GM12878 (cell line): ENCODE data around the gene SLC24A3. TPM values are rescaled to one million over a fixed set of nuclear protein-coding genes. Genes with fewer than 3 reads are reported as not detected.

ENCODE experiments used
- ATAC-seq: fragments of 200-7000 bp; cut with Tn5 transposase; 3 replicates; pipeline ENCODE4 v1.9.1; 2020; ENCODE audit warnings: mild to moderate bottlenecking, moderate library complexity
- BruUV-seq: library from RNA; stranded (reverse); fragments of 400-500 nt; replicated peaks from 2 replicates; lab custom pipeline; 2021; lab: Mats Ljungman, UMichigan
- CTCF ChIA-PET: fragments of 300-600 bp; sonication (Branson Sonifier 250); formaldehyde crosslinking; extraction: SDS; loops from one replicate; lab custom pipeline; 2021; ENCODE audit warnings: inconsistent platforms; lab: Yijun Ruan, JAX
- POLR2A ChIA-PET: fragments of 350-600 bp; formaldehyde crosslinking; extraction: SDS; loops from one replicate; lab custom pipeline; 2021; ENCODE audit warnings: inconsistent platforms; lab: Charles Lee
- RAD21 ChIA-PET: fragments of 300-600 bp; sonication (Branson Sonifier 250); formaldehyde crosslinking; loops from one replicate; lab custom pipeline; 2023; ENCODE audit warnings: antibody characterized with exemption; ENCODE audit not compliant: unreplicated experiment; lab: Charles Lee
- SMC1A ChIA-PET: fragments of 300-600 bp; sonication (Branson Sonifier 250); formaldehyde crosslinking; loops from one replicate; lab custom pipeline; 2023; ENCODE audit not compliant: unreplicated experiment, uncharacterized antibody; lab: Charles Lee
- DNase-seq: peaks from one replicate; pipeline ENCODE4 v3.0.0-alpha.2; 2011; ENCODE audit warnings: low read depth, low spot score
- FAIRE-seq: peaks from 3 replicates; lab custom pipeline; 2011; peaks lifted over from hg19 to GRCh38; lab: Jason Lieb, UNC
- H2AFZ ChIP-seq: 2 replicates; pipeline ENCODE4 v1.6.0; 2011; ENCODE audit warnings: low read depth, low read length, control low read depth; ENCODE audit not compliant: control insufficient read depth
- H3K27ac ChIP-seq: 2 replicates; pipeline ENCODE4 v1.5.1; 2011; ENCODE audit warnings: control low read depth; ENCODE audit not compliant: control insufficient read depth, insufficient read depth
- H3K27me3 ChIP-seq, 2 experiments: replicated peaks in 1 of 2; 2 replicates each; pipeline versions ENCODE4 v1.6.0 to v1.6.1; 2011; ENCODE audit warnings: low read length in 1 of 2; ENCODE audit not compliant: control insufficient read depth in 2 of 2, insufficient read depth in 2 of 2
- H3K36me3 ChIP-seq, 2 experiments: 2 replicates each; pipeline ENCODE4 v1.5.1; 2011; ENCODE audit warnings: low read length in 1 of 2; ENCODE audit not compliant: control insufficient read depth in 2 of 2, insufficient read depth in 2 of 2
- H3K4me1 ChIP-seq: 2 replicates; pipeline ENCODE4 v1.6.1; 2011; ENCODE audit warnings: mild to moderate bottlenecking, low read length, moderate library complexity, mixed read lengths; ENCODE audit not compliant: control insufficient read depth, insufficient read depth
- H3K4me2 ChIP-seq: 2 replicates; pipeline ENCODE4 v1.6.0; 2011; ENCODE audit warnings: control low read depth; ENCODE audit not compliant: control insufficient read depth, insufficient read depth
- H3K4me3 ChIP-seq: fragments of 200-600 bp; sonication (generic); 2 replicates; pipeline ENCODE4 v1.5.1; 2016
- H3K79me2 ChIP-seq: 2 replicates; pipeline ENCODE4 v1.6.0; 2011; ENCODE audit warnings: low read length; ENCODE audit not compliant: control insufficient read depth, insufficient read depth
- H3K9ac ChIP-seq: 2 replicates; pipeline ENCODE4 v1.8.0; 2011; ENCODE audit warnings: low read length, control low read depth, mixed read lengths; ENCODE audit not compliant: control insufficient read depth, insufficient read depth
- H3K9me3 ChIP-seq: replicated peaks from 3 replicates; pipeline ENCODE4 v1.5.1; 2011; ENCODE audit warnings: mild to moderate bottlenecking, low read length; ENCODE audit not compliant: control insufficient read depth, insufficient read depth
- H4K20me1 ChIP-seq: 2 replicates; pipeline ENCODE4 v1.6.0; 2011; ENCODE audit not compliant: control insufficient read depth, insufficient read depth
- CREB1 ChIP-seq: IDR thresholded peaks from 2 replicates; pipeline ENCODE4 v1.6.1; 2012; ENCODE audit warnings: low read depth, mild to moderate bottlenecking, inconsistent platforms
- DPF2 ChIP-seq: fragments of 450-650 bp; IDR thresholded peaks from 2 replicates; pipeline ENCODE4 v1.6.1; 2017; ENCODE audit warnings: mild to moderate bottlenecking
- ESRRA ChIP-seq: IDR thresholded peaks from 2 replicates; pipeline ENCODE4 v1.6.1; 2012; ENCODE audit warnings: mild to moderate bottlenecking, low read length, improper control_type of control experiment
- ETV6 ChIP-seq, 2 experiments: fragments of 450-650 bp in 1 of 2; IDR thresholded peaks in 1 of 2; conservative IDR thresholded peaks in 1 of 2; 2 replicates each; pipeline ENCODE4 v1.6.1; 2014; ENCODE audit warnings: antibody characterized with exemption in 1 of 2, borderline replicate concordance in 1 of 2, low read depth in 1 of 2, mild to moderate bottlenecking in 1 of 2, moderate library complexity in 1 of 2
- IKZF1 ChIP-seq: fragments of 450-650 bp; conservative IDR thresholded peaks from 2 replicates; pipeline ENCODE4 v1.6.1; 2017; ENCODE audit warnings: antibody characterized with exemption, mild to moderate bottlenecking
- IRF4 ChIP-seq: IDR thresholded peaks from 2 replicates; pipeline ENCODE4 v1.6.1; 2011; ENCODE audit warnings: low read depth, low read length
- JUNB ChIP-seq: IDR thresholded peaks from 2 replicates; pipeline ENCODE4 v1.6.1; 2016; ENCODE audit warnings: antibody characterized with exemption, mild to moderate bottlenecking
- KDM1A ChIP-seq: fragments of 200-600 bp; sonication (generic); IDR thresholded peaks from 2 replicates; pipeline ENCODE4 v1.6.1; 2016; ENCODE audit warnings: borderline replicate concordance
- MXI1 ChIP-seq: fragments of 150-350 bp; IDR thresholded peaks from 2 replicates; pipeline ENCODE4 v1.6.1; 2011; ENCODE audit warnings: low read depth, mild to moderate bottlenecking, inconsistent platforms, low read length, improper control_type of control experiment
- NR2C1 ChIP-seq: fragments of 450-650 bp; IDR thresholded peaks from 2 replicates; pipeline ENCODE4 v1.6.1; 2017; ENCODE audit warnings: antibody characterized with exemption, mild to moderate bottlenecking, moderate library complexity
- POLR2AphosphoS5 ChIP-seq: IDR thresholded peaks from 2 replicates; pipeline ENCODE4 v1.6.1; 2011; ENCODE audit warnings: mild to moderate bottlenecking, low read length, inconsistent platforms
- POU2F2 ChIP-seq: IDR thresholded peaks from 3 replicates; pipeline ENCODE4 v1.6.1; 2011; ENCODE audit warnings: low read depth, mild to moderate bottlenecking, low read length, borderline replicate concordance
- PRDM15 ChIP-seq: fragments of 450-650 bp; formaldehyde crosslinking; IDR thresholded peaks from 2 replicates; pipeline ENCODE4 v1.4.0; 2020; ENCODE audit warnings: mild to moderate bottlenecking, moderate library complexity
- RB1 ChIP-seq: fragments of 450-650 bp; formaldehyde crosslinking; IDR thresholded peaks from 2 replicates; pipeline ENCODE4 v1.6.1; 2017; ENCODE audit warnings: mild to moderate bottlenecking, borderline replicate concordance
- SKIL ChIP-seq: fragments of 450-650 bp; IDR thresholded peaks from 2 replicates; pipeline ENCODE4 v1.6.1; 2017; ENCODE audit warnings: mild to moderate bottlenecking, low read depth, inconsistent platforms; ENCODE audit not compliant: poor library complexity, severe bottlenecking
- SUZ12 ChIP-seq: fragments of 200-600 bp; sonication (generic); IDR thresholded peaks from one replicate; pipeline ENCODE4 v1.6.1; 2018; ENCODE audit warnings: antibody characterized with exemption, mild to moderate bottlenecking; ENCODE audit not compliant: unreplicated experiment
- WGBS: methylation state at CpG from one replicate; pipeline ENCODE4 v1.1.6; 2016; ENCODE audit warnings: low lambda C conversion rate; ENCODE audit not compliant: insufficient replicate concordance, insufficient coverage; ENCODE audit errors: missing lambda C conversion rate; 5-methylcytosine and 5-hydroxymethylcytosine counted together
- in situ Hi-C: fragments of 300-500 bp; cut with MboI; formaldehyde crosslinking; loops from 9 replicates; pipeline ENCODE4 v1.14.3; 2018; ENCODE audit warnings: mixed read lengths
- intact Hi-C: fragments of 100-400 bp; cut with micrococcal nuclease; formaldehyde crosslinking; loops from one replicate; pipeline ENCODE4 v1.14.2; 2022; ENCODE audit not compliant: unreplicated experiment
- polyA plus RNA-seq, 11 experiments: library from polyadenylated mRNA; depleted of rRNA in 4 of 11; unstranded in 6 of 11; stranded (reverse) in 5 of 11; fragments of >200 nt; fragmentation: Nextera tagmentation in 4 of 11; fragmentation: Illumina TruSeq in 1 of 11; extraction: Ambion mirVana in 4 of 11; extraction: Trizol in 1 of 11; gene quantifications; 1 replicate in 1 of 11; 2 replicates in 10 of 11; pipeline versions ENCODE4 v1.2.1 to v1.2.3, GENCODE V29; 2011 to 2016; ENCODE audit warnings: inconsistent platforms in 2 of 11, missing spikeins in 2 of 11, low read depth in 1 of 11
- total RNA-seq, 4 experiments: library from RNA; depleted of rRNA in 3 of 4; stranded (reverse); fragments of >200 nt in 3 of 4; fragmentation: Illumina TruSeq in 1 of 4; extraction: Trizol in 1 of 4; gene quantifications; 2 replicates each; pipeline versions ENCODE4 v1.2.1 to v1.2.3, GENCODE V29; 2013 to 2021
- TF ChIP-seq, protein P1 (sequence below): IDR thresholded peaks from 2 replicates; pipeline ENCODE4 v1.6.1; 2012; ENCODE audit warnings: mild to moderate bottlenecking, low read depth, low read length

The SLC24A3 gene
- total and polyA plus RNA-seq, 10 of the 15 experiments (the other 5 are each of a cell fraction or from before 2014, with no cell fraction given): 0.04 TPM; not detected in 9

- no peak for TF ChIP-seq IKZF1
- TF ChIP-seq POU2F2: no peak
- no peak for TF ChIP-seq IRF4
- TF ChIP-seq, protein P1, sequence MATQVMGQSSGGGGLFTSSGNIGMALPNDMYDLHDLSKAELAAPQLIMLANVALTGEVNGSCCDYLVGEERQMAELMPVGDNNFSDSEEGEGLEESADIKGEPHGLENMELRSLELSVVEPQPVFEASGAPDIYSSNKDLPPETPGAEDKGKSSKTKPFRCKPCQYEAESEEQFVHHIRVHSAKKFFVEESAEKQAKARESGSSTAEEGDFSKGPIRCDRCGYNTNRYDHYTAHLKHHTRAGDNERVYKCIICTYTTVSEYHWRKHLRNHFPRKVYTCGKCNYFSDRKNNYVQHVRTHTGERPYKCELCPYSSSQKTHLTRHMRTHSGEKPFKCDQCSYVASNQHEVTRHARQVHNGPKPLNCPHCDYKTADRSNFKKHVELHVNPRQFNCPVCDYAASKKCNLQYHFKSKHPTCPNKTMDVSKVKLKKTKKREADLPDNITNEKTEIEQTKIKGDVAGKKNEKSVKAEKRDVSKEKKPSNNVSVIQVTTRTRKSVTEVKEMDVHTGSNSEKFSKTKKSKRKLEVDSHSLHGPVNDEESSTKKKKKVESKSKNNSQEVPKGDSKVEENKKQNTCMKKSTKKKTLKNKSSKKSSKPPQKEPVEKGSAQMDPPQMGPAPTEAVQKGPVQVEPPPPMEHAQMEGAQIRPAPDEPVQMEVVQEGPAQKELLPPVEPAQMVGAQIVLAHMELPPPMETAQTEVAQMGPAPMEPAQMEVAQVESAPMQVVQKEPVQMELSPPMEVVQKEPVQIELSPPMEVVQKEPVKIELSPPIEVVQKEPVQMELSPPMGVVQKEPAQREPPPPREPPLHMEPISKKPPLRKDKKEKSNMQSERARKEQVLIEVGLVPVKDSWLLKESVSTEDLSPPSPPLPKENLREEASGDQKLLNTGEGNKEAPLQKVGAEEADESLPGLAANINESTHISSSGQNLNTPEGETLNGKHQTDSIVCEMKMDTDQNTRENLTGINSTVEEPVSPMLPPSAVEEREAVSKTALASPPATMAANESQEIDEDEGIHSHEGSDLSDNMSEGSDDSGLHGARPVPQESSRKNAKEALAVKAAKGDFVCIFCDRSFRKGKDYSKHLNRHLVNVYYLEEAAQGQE: no peak
- no peak for TF ChIP-seq KDM1A
- TF ChIP-seq SKIL: no peak
- no peak for TF ChIP-seq CREB1
- no peak for TF ChIP-seq MXI1
- no peak for TF ChIP-seq ESRRA
- TF ChIP-seq SUZ12: no peak
- TF ChIP-seq POLR2AphosphoS5: no peak
- TF ChIP-seq NR2C1: no peak
- TF ChIP-seq JUNB: no peak
- TF ChIP-seq RB1: no peak
- no peak for TF ChIP-seq PRDM15 (CRISPR knock-in tag)
- TF ChIP-seq DPF2: no peak
- no peak for TF ChIP-seq ETV6 (conservative IDR thresholded peaks at IDR 0.05 in 1 of 2, IDR thresholded peaks at IDR 0.05 in 1 of 2; ENCODE audit: borderline replicate concordance in 1 of 2, low read depth in 1 of 2)
- no peaks in the 10 kb centered on the region for H3K79me2 ChIP-seq
- H3K4me3 ChIP-seq: no peak overlapping the region
- no peak overlapping the region for H2AFZ ChIP-seq
- ChIA-PET CTCF (interaction anchor here (0.6 to 0.8 kb wide), 2 partner anchors 15 to 642 kb away, joined by 3 read pairs; no protein-coding TSS in a partner anchor), RAD21 (no interaction called here), SMC1A (no interaction called here), POLR2A (no interaction called here)
- no peak overlapping the region for H3K27ac ChIP-seq
- no peaks in the 10 kb centered on the region for H4K20me1 ChIP-seq
- no TSS peak for BruUV-seq
- no peaks in the 10 kb centered on the region for H3K36me3 ChIP-seq
- no peak for DNase-seq
- H3K27me3 ChIP-seq: peaks cover 0 to 5% of the 10 kb centered on the region in 2 experiments; a peak in 2 of 4 replicates
- peaks cover 5% of the 10 kb centered on the region; the same call in 1 of the 2 replicates for H3K4me1 ChIP-seq
- WGBS: 30% methylated on average over 4 of the region's 4 CpGs
- intact Hi-C loops (no loop called here), in situ Hi-C loops (no loop called here)
- ATAC-seq: no peak
- H3K9me3 ChIP-seq: no peaks in the 10 kb centered on the region
- no peak overlapping the region for H3K9ac ChIP-seq
- FAIRE-seq: no peak
- no peak overlapping the region for H3K4me2 ChIP-seq
These were observed 218.9 kb downstream of the SLC24A3 start for GRCh38 chr20:19431316-19431700.
